ENCODE measurements around the gene FAM78B. TPM values are rescaled to one million over a fixed set of nuclear protein-coding genes. Genes with fewer than 3 reads are reported as not detected.

FAM78B gene
- total RNA-seq, 4 donors from 2014 or later = 0.21 to 3.3 (median 0.26) TPM; not detected in 1

- H3K9me3 ChIP-seq = no peaks in the 10 kb centered on the region
- no peaks in the 10 kb centered on the region for H3K36me3 ChIP-seq
- TF ChIP-seq CTCF (IDR thresholded peaks at IDR 0.05) = no peak
- no peak for TF ChIP-seq POLR2A (IDR thresholded peaks at IDR 0.05)
- no peaks in the 10 kb centered on the region for H3K27me3 ChIP-seq
- no peak overlapping the region for H3K4me3 ChIP-seq
- no peak for DNase-seq
- no peaks in the 10 kb centered on the region for H3K4me1 ChIP-seq
- no peak overlapping the region for H3K27ac ChIP-seq
- intact Hi-C loops (cut with DNase I; ENCODE audit: low total_unique reads) = loop anchor here (10.0 kb wide), 1 partner anchor 63 kb away; no protein-coding TSS in a partner anchor
Observed at GRCh38 chr1:166128195-166128594, 38.6 kb downstream of the FAM78B start.

GRCh38 chr1:166127003-166127402, 39.8 kb downstream of the FAM78B start:
- Histone ChIP-seq H3K27ac (no peak overlapping the region), H3K4me1 (no peaks in the 10 kb centered on the region), H3K27me3 (no peaks in the 10 kb centered on the region), H3K4me3 (no peak overlapping the region), H3K9me3 (no peaks in the 10 kb centered on the region), H3K36me3 (no peaks in the 10 kb centered on the region)
- DNase-seq = no peak
- intact Hi-C loops (cut with DNase I; ENCODE audit: low total_unique reads) = loop anchor here (10.0 kb wide), 1 partner anchor 62 kb away; no protein-coding TSS in a partner anchor
- TF ChIP-seq POLR2A (IDR thresholded peaks at IDR 0.05) = no peak
- TF ChIP-seq CTCF (IDR thresholded peaks at IDR 0.05) = no peak

- Histone ChIP-seq H3K9me3 (no peaks in the 10 kb centered on the region), H3K4me1 (no peaks in the 10 kb centered on the region), H3K27me3 (no peaks in the 10 kb centered on the region), H3K36me3 (no peaks in the 10 kb centered on the region), H3K4me3 (no peak overlapping the region), H3K27ac (no peak overlapping the region)
- TF ChIP-seq POLR2A (IDR thresholded peaks at IDR 0.05) (no peak), CTCF (IDR thresholded peaks at IDR 0.05) (no peak)
- intact Hi-C loops (cut with DNase I; ENCODE audit: low total_unique reads) = loop anchor here (10.0 kb wide), 1 partner anchor 58 kb away; no protein-coding TSS in a partner anchor
- no peak for DNase-seq
Observed at GRCh38 chr1:166122873-166123466, 43.8 kb downstream of the FAM78B start.

- intact Hi-C loops (cut with DNase I; ENCODE audit: low total_unique reads) = loop anchor here (10.0 kb wide), 1 partner anchor 56 kb away; no protein-coding TSS in a partner anchor
- Histone ChIP-seq H3K36me3 (no peaks in the 10 kb centered on the region), H3K4me1 (no peaks in the 10 kb centered on the region), H3K27ac (no peak overlapping the region), H3K4me3 (no peak overlapping the region), H3K27me3 (no peaks in the 10 kb centered on the region), H3K9me3 (no peaks in the 10 kb centered on the region)
- TF ChIP-seq CTCF (IDR thresholded peaks at IDR 0.05) = no peak
- TF ChIP-seq POLR2A (IDR thresholded peaks at IDR 0.05) = no peak
- no peak for DNase-seq
Observed at GRCh38 chr1:166121010-166121409, 45.8 kb downstream of the FAM78B start.

GRCh38 chr1:166120281-166120680, 46.5 kb downstream of the FAM78B start:
- intact Hi-C loops (cut with DNase I; ENCODE audit: low total_unique reads) = loop anchor here (10.0 kb wide), 1 partner anchor 55 kb away; no protein-coding TSS in a partner anchor
- no peaks in the 10 kb centered on the region for H3K4me1 ChIP-seq
- H3K27me3 ChIP-seq = no peaks in the 10 kb centered on the region

More at GRCh38 chr1:166120281-166120680, 46.5 kb downstream of the FAM78B start:
- Histone ChIP-seq H3K36me3 (no peaks in the 10 kb centered on the region), H3K4me3 (no peak overlapping the region), H3K27ac (no peak overlapping the region), H3K9me3 (no peaks in the 10 kb centered on the region)
- TF ChIP-seq POLR2A (IDR thresholded peaks at IDR 0.05) (no peak), CTCF (IDR thresholded peaks at IDR 0.05) (no peak)
- no peak for DNase-seq
